ENCODE measurements around the gene USP43. TPM values are rescaled to one million over a fixed set of nuclear protein-coding genes. Genes with fewer than 3 reads are reported as not detected.

The USP43 gene
- total and polyA plus RNA-seq, 2 donors (not counting 1 experiment from before 2014, with no cell fraction given), result 0.16 to 0.30 TPM

- H4K20me1 ChIP-seq (ENCODE audit: control insufficient read depth, insufficient read depth, low read length, poor library complexity, severe bottlenecking), result no peaks in the 10 kb centered on the region
- WGBS (ENCODE audit: insufficient coverage), result no CpG with 5 or more reads among the region's 2 CpGs
- ChIA-PET CTCF (interaction anchor here (0.7 kb wide), 1 partner anchor 10 kb away, joined by 3 read pairs; no protein-coding TSS in a partner anchor), POLR2A (no interaction called here)
- H3K9ac ChIP-seq (ENCODE audit: low read length), result no peak overlapping the region
- no peaks in the 10 kb centered on the region for H3K4me1 ChIP-seq (ENCODE audit: control insufficient read depth in 2 of 2, insufficient read depth in 2 of 2, low read length in 2 of 2)
- no peak overlapping the region for H3K27ac ChIP-seq (ENCODE audit: low read length in 2 of 2)
- no peak overlapping the region for H3K4me3 ChIP-seq (ENCODE audit: control extremely low read depth in 1 of 5, extremely low read depth in 1 of 5, insufficient read depth in 1 of 5, low read depth in 2 of 5, low read length in 4 of 5)
- DNase-seq (no peak), ATAC-seq (ENCODE audit: low read depth) (no peak)
- TF ChIP-seq CTCF (IDR thresholded peaks at IDR 0.05), result no peak
- no peak for TF ChIP-seq EZH2 (IDR thresholded peaks at IDR 0.05; ENCODE audit: borderline replicate concordance, insufficient read depth, low read depth, low read length, poor library complexity, severe bottlenecking)
- H3K9me3 ChIP-seq (ENCODE audit: control extremely low read depth in 1 of 3, control insufficient read depth in 2 of 3, insufficient read depth in 1 of 3, low read length in 2 of 3), result peaks cover 0 to 3% (median 0%) of the 10 kb centered on the region in 3 donors
- Mint-ChIP-seq H3K27me3 (peaks cover 9% of the 10 kb centered on the region), H3K9me3 (ENCODE audit: insufficient read depth) (no peaks in the 10 kb centered on the region), H3K27ac (no peak overlapping the region), H3K4me3 (no peak overlapping the region), H3K4me1 (no peaks in the 10 kb centered on the region)
- H3K4me2 ChIP-seq (replicated peaks; ENCODE audit: low read depth, low read length, poor library complexity, severe bottlenecking), result no peak overlapping the region
- no peak overlapping the region for H2AFZ ChIP-seq (ENCODE audit: insufficient read depth, low read depth, low read length, poor library complexity, severe bottlenecking)
- intact Hi-C loops (cut with micrococcal nuclease), result no loop called here
- H3K79me2 ChIP-seq (ENCODE audit: control insufficient read depth, insufficient read depth, low read length), result no peaks in the 10 kb centered on the region
- H3K27me3 ChIP-seq (replicated peaks in 1 of 4; ENCODE audit: control extremely low read depth in 1 of 4, control insufficient read depth in 3 of 4, insufficient read depth in 4 of 4, low read length in 3 of 4), result no peaks in the 10 kb centered on the region
- H3K36me3 ChIP-seq (replicated peaks in 1 of 2; ENCODE audit: control extremely low read depth in 1 of 2, control insufficient read depth in 1 of 2, extremely low read depth in 1 of 2, insufficient read depth in 2 of 2, low read length in 1 of 2), result no peaks in the 10 kb centered on the region
Observed at GRCh38 chr17:9615486-9615885, 29.8 kb upstream of the USP43 start.

- peaks cover 15% of the 10 kb centered on the region for H3K9me3 Mint-ChIP-seq (ENCODE audit: insufficient read depth)
- H3K4me1 Mint-ChIP-seq, result no peaks in the 10 kb centered on the region
- DNase-seq, result no peak
- ChIA-PET POLR2A (no interaction called here), CTCF (no interaction called here)
- no peak overlapping the region for H3K27ac Mint-ChIP-seq
- Histone ChIP-seq H3K79me2 (ENCODE audit: control insufficient read depth, insufficient read depth, low read length) (no peaks in the 10 kb centered on the region), H3K36me3 (replicated peaks in 1 of 2; ENCODE audit: control extremely low read depth in 1 of 2, control insufficient read depth in 1 of 2, extremely low read depth in 1 of 2, insufficient read depth in 2 of 2, low read length in 1 of 2) (no peaks in the 10 kb centered on the region), H4K20me1 (ENCODE audit: control insufficient read depth, insufficient read depth, low read length, poor library complexity, severe bottlenecking) (no peaks in the 10 kb centered on the region), H3K9ac (ENCODE audit: low read length) (no peak overlapping the region), H3K4me2 (replicated peaks; ENCODE audit: low read depth, low read length, poor library complexity, severe bottlenecking) (no peak overlapping the region), H2AFZ (ENCODE audit: insufficient read depth, low read depth, low read length, poor library complexity, severe bottlenecking) (no peak overlapping the region), H3K9me3 (ENCODE audit: control extremely low read depth in 1 of 3, control insufficient read depth in 2 of 3, insufficient read depth in 1 of 3, low read length in 2 of 3) (peaks cover 4 to 17% (median 7%) of the 10 kb centered on the region in 3 donors), H3K27ac (ENCODE audit: low read length in 2 of 2) (no peak overlapping the region), H3K4me1 (ENCODE audit: control insufficient read depth in 2 of 2, insufficient read depth in 2 of 2, low read length in 2 of 2) (no peaks in the 10 kb centered on the region), H3K4me3 (ENCODE audit: control extremely low read depth in 1 of 5, extremely low read depth in 1 of 5, insufficient read depth in 1 of 5, low read depth in 2 of 5, low read length in 4 of 5) (no peak overlapping the region), H3K27me3 (replicated peaks in 1 of 4; ENCODE audit: control extremely low read depth in 1 of 4, control insufficient read depth in 3 of 4, insufficient read depth in 4 of 4, low read length in 3 of 4) (no peaks in the 10 kb centered on the region)
- intact Hi-C loops (cut with micrococcal nuclease), result no loop called here
- no peak for ATAC-seq (ENCODE audit: low read depth)
- H3K4me3 Mint-ChIP-seq, result no peak overlapping the region
- TF ChIP-seq CTCF (IDR thresholded peaks at IDR 0.05) (no peak), EZH2 (IDR thresholded peaks at IDR 0.05; ENCODE audit: borderline replicate concordance, insufficient read depth, low read depth, low read length, poor library complexity, severe bottlenecking) (no peak)
- no peaks in the 10 kb centered on the region for H3K27me3 Mint-ChIP-seq
Observed at GRCh38 chr17:9622961-9623360, 22.4 kb upstream of the USP43 start.
